Loucy (cell line): ENCODE data around the gene LYPLA2.

Experiments used
- H2AFZ ChIP-seq: fragments of 200-600 bp; sonication (generic); 2 replicates; pipeline ENCODE4 v1.6.0; 2016; ENCODE audit warnings: antibody characterized with exemption, mild to moderate bottlenecking, low read length, moderate library complexity
- H3F3A ChIP-seq: fragments of 200-600 bp; 2 replicates; pipeline ENCODE4 v1.6.0; 2016; ENCODE audit warnings: antibody characterized with exemption, low read depth, mild to moderate bottlenecking
- H3K27me3 ChIP-seq: fragments of 200-600 bp; sonication (generic); 2 replicates; pipeline ENCODE4 v1.6.1; 2014; ENCODE audit warnings: low read length, mild to moderate bottlenecking; ENCODE audit not compliant: insufficient read depth, poor library complexity, severe bottlenecking
- H3K36me3 ChIP-seq: fragments of 200-600 bp; sonication (generic); 2 replicates; pipeline ENCODE4 v1.6.1; 2016; ENCODE audit warnings: low read length; ENCODE audit not compliant: insufficient read depth
- H3K4me1 ChIP-seq: fragments of 200-600 bp; sonication (generic); 2 replicates; pipeline ENCODE4 v1.5.1; 2014; ENCODE audit warnings: low read length, mild to moderate bottlenecking; ENCODE audit not compliant: insufficient read depth, poor library complexity, severe bottlenecking
- H3K4me2 ChIP-seq: fragments of 200-600 bp; sonication (generic); 2 replicates; pipeline ENCODE4 v1.6.0; 2014; ENCODE audit warnings: antibody characterized with exemption, low read length, low read depth, mild to moderate bottlenecking; ENCODE audit not compliant: poor library complexity, severe bottlenecking
- H3K4me3 ChIP-seq: fragments of 200-600 bp; sonication (generic); 2 replicates; pipeline ENCODE4 v1.5.1; 2014; ENCODE audit warnings: low read length, mild to moderate bottlenecking, mixed read lengths; ENCODE audit not compliant: poor library complexity, severe bottlenecking
- H3K79me2 ChIP-seq: fragments of 200-600 bp; sonication (generic); 2 replicates; pipeline ENCODE4 v1.6.1; 2014; ENCODE audit warnings: low read length; ENCODE audit not compliant: insufficient read depth
- H3K9ac ChIP-seq: fragments of 200-600 bp; sonication (generic); 2 replicates; pipeline ENCODE4 v1.6.0; 2014; ENCODE audit warnings: mild to moderate bottlenecking, low read depth, low read length, moderate library complexity; ENCODE audit not compliant: poor library complexity, severe bottlenecking
- H3K9me2 ChIP-seq: fragments of 200-600 bp; sonication (generic); replicated peaks from 2 replicates; pipeline ENCODE4 v1.6.1; 2016; ENCODE audit warnings: low read depth, low read length, mixed read lengths
- H3K9me3 ChIP-seq: fragments of 200-600 bp; sonication (generic); 2 replicates; pipeline ENCODE4 v1.6.1; 2014; ENCODE audit warnings: mild to moderate bottlenecking, antibody characterized with exemption, low read length, low read depth; ENCODE audit not compliant: insufficient read depth
- H4K20me1 ChIP-seq: fragments of 200-600 bp; sonication (generic); 2 replicates; pipeline ENCODE4 v1.6.0; 2014; ENCODE audit warnings: antibody characterized with exemption, low read length, mild to moderate bottlenecking; ENCODE audit not compliant: insufficient read depth, poor library complexity, severe bottlenecking
- CTCF ChIP-seq: fragments of 200-600 bp; sonication (generic); conservative IDR thresholded peaks from 2 replicates; pipeline ENCODE4 v1.5.1; 2014; ENCODE audit warnings: mild to moderate bottlenecking, antibody characterized with exemption, low read length
- EZH2phosphoT487 ChIP-seq: fragments of 200-600 bp; IDR thresholded peaks from 2 replicates; pipeline ENCODE4 v1.6.1; 2018; ENCODE audit warnings: antibody characterized with exemption, mild to moderate bottlenecking, moderate library complexity, borderline replicate concordance

Gene LYPLA2

GRCh38 chr1:23843644-23844043, 52.7 kb downstream of the LYPLA2 start:
- TF ChIP-seq EZH2phosphoT487 (no peak), CTCF (no peak)

More at GRCh38 chr1:23843644-23844043, 52.7 kb downstream of the LYPLA2 start:
- Histone ChIP-seq H3K36me3 (no peaks in the 10 kb centered on the region), H3K4me2 (no peak overlapping the region), H3K9ac (no peak overlapping the region), H3K4me1 (no peaks in the 10 kb centered on the region), H3K79me2 (no peaks in the 10 kb centered on the region), H4K20me1 (no peaks in the 10 kb centered on the region), H2AFZ (no peak overlapping the region), H3K9me3 (no peaks in the 10 kb centered on the region), H3K27me3 (no peaks in the 10 kb centered on the region), H3K4me3 (no peak overlapping the region), H3F3A (no peaks in the 10 kb centered on the region), H3K9me2 (no peaks in the 10 kb centered on the region)
